ENCODE measurements around the gene PLA1A.
"Not testable (repeated sequence)": the region's sequence is repeated elsewhere in the genome, so short reads cannot be mapped to it uniquely, and the experiment has no call there.

The PLA1A gene

GRCh38 chr3:119580067-119580760 lies 17.5 kb upstream of the PLA1A start:
- DNase-seq, result no peak

- DNase-seq, result no peak
Observed at GRCh38 chr3:119582178-119582577, 15.5 kb upstream of the PLA1A start.

GRCh38 chr3:119585208-119585607 lies 12.5 kb upstream of the PLA1A start:
- DNase-seq, result no peak

- DNase-seq, result no peak
Observed at GRCh38 chr3:119585856-119586570, 11.7 kb upstream of the PLA1A start.

GRCh38 chr3:119586733-119587172 lies 10.9 kb upstream of the PLA1A start:
- DNase-seq, result no peak

DNA sequence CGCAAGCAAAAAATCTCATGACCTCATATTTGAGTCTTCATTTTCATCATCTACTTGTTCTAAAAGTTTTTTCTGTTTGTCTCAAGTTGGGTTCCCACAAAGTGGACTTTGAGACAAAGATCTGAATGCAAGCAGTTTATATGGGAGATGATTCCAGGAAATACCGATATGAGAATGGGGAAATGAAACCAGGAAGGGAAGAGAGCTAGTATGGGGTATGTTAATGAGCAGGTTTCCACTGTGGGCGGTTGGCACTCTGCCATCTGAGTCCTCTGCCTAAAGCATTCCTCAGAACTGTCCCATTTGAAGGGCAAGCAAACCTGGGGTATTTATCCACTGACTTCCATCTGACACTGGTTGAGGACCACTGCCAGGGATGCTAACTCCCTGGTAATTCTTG lies 9.6 kb upstream of the PLA1A start:
- no peak for DNase-seq

GRCh38 chr3:119589102-119589773 lies 8.4 kb upstream of the PLA1A start:
- no peak for DNase-seq

DNA sequence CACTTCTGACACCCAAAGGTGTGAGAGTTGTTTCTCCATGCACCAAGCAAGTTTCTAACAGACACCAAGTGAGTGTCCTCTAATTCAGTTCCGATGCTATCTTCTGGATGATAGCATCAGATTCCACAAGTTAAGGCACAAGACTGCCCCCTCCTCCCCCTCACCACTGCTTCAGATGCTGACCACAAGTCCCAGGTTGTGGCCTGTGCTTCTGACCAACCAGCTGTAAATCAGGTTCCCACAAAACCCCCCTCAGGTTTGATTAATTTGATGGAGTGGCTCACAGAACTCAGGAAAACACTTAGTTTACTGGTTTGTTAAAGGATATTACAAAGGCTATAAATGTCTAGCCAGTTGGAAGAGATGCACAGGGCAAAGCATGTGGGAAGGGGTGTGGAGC lies 7.0 kb upstream of the PLA1A start:
- no peak for DNase-seq

DNA sequence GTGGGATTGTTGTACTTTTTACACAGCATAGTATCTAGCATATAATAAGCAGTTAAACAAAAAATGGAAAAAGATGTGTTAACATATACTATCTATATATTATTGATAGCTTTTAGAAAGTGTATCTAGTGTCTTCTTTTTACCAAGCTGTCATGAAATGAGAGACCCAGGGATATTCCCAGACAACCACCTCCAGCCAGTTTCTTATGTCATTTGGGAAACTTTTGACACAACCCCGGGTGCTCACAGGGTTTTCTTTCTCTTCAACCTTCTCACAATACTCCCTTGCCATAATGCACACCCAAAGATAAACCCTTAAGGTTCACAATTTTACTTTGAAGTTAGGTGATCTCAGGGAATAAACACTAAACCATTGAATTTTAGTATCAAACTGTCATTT lies 4.8 kb upstream of the PLA1A start:
- DNase-seq, result no peak

GRCh38 chr3:119594066-119594465 lies 3.6 kb upstream of the PLA1A start:
- no peak for DNase-seq

- DNase-seq, result not testable (repeated sequence)
Observed at GRCh38 chr3:119594929-119595328, 2.8 kb upstream of the PLA1A start.

DNA sequence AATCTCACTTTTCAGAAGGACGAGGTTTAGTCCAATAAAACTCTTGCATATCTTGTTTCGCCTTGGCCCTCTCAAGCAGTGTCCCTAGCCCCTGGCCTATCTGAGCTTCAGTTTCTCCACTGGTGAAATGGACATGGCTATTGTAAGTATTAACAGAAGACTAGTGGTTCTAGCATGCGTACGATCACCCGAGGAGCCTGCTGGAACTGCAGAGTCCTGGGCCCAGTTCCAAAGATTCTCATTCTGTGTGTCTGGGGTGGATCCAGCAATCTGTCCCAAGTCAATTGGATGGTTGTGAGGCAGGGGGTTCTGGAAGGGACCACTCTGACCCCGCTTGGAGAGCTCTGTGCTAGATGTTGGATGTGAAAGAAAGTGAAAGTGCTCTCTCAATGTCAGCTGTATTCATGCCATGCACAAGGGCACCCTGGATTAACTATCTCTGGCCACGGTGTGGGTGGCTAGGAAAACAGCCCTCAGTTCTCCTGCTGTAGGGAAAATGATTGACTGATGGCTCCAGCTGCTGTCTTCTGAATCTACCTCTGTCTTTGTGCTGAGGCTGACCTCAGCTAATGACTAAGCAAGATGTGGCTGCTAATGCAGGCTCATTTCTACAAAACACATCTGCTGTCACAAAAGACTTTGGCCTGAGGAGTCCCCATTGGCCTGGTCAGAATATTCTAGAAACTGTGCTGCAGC lies 1.9 kb upstream of the PLA1A start:
- no peak for DNase-seq

DNA sequence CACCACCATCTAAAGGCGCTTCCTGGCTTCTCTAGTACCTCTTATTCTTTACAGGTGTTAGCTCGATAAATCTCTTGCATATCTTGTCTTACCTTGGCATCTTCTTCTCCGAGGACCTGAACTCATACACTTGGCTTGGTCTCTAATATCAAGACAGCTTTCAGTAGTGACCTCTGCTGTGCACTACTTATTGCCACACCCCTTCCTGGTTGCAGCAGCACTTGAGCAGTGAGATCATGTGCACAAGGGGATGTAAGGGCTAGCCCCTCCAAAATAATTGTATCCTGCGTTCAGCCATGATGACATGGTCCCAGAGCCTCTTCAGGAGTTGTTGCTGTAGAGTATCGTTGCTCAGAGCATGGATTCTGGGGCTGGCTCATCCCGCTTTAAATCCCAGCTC lies 1.3 kb upstream of the PLA1A start:
- no peak for DNase-seq

- no peak for DNase-seq
Observed at GRCh38 chr3:119598410-119599098, 869 bp downstream of the PLA1A start.

GRCh38 chr3:119599558-119600174 lies 2.0 kb downstream of the PLA1A start:
- no peak for DNase-seq

GRCh38 chr3:119600732-119601131 lies 3.0 kb downstream of the PLA1A start:
- DNase-seq, result no peak

DNA sequence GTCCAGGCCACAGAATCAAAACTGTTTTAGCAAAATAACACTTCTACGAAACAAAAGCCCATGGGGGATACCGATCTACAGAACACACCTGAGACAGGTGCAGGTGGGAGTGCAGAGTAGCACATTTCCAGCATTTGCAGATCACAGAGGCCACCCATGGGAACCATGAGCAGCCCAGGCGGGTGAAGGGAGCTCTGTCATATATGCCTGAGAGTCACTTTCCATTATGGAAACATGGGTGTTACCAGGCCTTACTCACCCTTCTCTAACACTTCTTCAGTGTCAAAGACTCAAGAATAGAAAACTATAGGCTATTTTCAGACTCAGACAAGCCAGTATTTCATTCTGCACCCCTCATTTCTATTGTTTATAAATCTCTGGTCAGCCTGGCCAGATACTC lies 3.5 kb downstream of the PLA1A start:
- no peak for DNase-seq

DNA sequence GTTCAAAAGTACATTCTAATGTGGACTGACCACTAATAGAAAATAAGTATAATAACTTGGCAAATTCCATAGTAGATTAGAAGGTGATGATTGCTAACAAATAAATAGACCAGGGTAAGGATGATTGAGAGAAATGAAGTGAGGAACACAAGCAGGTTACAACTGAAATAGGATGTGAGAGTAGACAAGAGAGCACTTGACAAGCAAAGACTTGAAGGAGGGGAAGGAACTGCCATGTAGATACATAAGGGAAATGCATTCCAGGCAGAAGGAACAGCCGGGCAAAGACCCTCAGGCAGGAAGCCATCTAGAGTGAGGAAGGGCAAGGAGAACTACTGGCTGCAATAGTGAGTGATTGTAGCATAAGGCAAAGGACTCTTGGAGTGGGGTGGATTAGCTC lies 5.0 kb downstream of the PLA1A start:
- no peak for DNase-seq

DNA sequence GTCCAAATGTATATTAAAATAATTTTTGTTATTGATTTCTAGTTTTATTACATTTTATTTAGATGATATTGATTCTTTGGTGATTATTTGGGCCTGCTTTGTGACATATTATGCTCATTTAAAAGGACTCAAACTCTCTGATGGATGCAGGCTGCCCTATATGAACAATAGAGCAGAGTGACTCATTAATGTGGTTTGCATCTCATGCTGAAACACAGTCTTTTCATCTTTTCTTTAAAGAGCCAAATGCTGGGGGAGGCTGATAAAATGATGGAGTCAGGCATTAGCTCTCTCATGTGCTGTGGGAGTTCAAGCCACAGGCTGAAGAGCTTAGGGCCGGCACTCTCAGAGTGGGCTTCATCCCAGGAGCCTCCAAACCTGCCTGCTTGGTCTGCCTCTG lies 7.2 kb downstream of the PLA1A start:
- no peak for DNase-seq

DNA sequence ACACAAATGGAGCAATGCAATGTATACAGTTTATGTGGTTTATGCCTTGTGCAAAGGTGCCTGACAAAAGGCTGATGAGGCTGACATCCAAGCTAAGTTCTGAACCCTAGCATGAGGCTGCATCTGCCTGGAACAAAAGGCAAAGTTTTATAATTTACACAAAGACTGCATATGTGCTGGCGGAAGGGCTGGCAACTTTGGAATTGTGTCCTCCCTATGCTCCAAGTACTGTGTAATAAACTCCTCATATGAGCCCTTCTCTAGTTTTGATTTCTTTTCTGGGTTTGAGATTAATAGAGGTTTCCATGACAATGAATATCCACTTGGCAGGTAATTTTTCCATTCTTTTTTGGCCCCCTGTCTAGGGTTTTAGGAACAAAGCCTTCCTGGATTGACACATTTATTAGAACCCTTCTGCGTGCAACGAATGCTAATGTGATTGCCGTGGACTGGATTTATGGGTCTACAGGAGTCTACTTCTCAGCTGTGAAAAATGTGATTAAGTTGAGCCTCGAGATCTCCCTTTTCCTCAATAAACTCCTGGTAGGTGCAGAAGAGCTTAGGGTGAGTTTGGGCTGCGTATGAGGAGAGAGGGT lies 10.8 kb downstream of the PLA1A start:
- no peak for DNase-seq

GRCh38 chr3:119609301-119609700 lies 11.6 kb downstream of the PLA1A start:
- DNase-seq, result no peak

- DNase-seq, result no peak
Observed at GRCh38 chr3:119611664-119612063, 14.0 kb downstream of the PLA1A start.
